ENCODE data around the gene NPSR1. TPM values are rescaled to one million over a fixed set of nuclear protein-coding genes. Genes with fewer than 3 reads are reported as not detected.

The NPSR1 gene
- total RNA-seq, 1 experiment from 2014 or later = not detected

DNA sequence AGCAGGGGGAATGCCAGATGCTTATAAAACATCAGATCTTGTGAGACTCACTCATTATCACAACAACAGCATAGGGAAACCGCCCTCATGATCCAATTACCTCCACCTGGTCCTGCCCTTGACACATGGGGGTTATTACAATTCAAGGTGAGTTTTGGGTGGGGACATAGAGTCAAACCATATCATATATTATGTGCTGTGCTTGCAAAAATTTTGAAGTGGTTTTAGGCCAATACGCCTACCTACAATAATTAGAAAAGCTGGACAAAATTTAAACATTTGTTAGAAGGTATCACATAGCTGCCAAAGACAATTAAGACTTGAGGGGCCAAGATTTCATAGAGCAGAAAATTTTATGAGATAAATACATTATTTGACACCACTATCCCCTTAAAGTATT is 29.5 kb downstream of the NPSR1 start:
- no peak overlapping the region for H3K4me3 Mint-ChIP-seq
- no peak overlapping the region for H3K14ac ChIP-seq (ENCODE audit: insufficient read depth, low read length)
- H3K27me3 ChIP-seq (ENCODE audit: insufficient read depth, low read length) = no peaks in the 10 kb centered on the region
- H3K27ac ChIP-seq (ENCODE audit: insufficient read length, low read depth, low read length) = no peak overlapping the region
- no peak overlapping the region for H3K27ac Mint-ChIP-seq
- H3K79me1 ChIP-seq (ENCODE audit: insufficient read depth, low read depth, low read length, poor library complexity, severe bottlenecking) = no peaks in the 10 kb centered on the region
- H3K4me1 Mint-ChIP-seq = peaks cover 4 to 5% of the 10 kb centered on the region in 2 experiments; a peak in 1 of 4 replicates
- no peaks in the 10 kb centered on the region for H3K9me3 ChIP-seq (ENCODE audit: control insufficient read depth, low read depth, low read length)
- H3K79me2 ChIP-seq (ENCODE audit: insufficient read depth, low read length) = no peaks in the 10 kb centered on the region
- no peak overlapping the region for H4K8ac ChIP-seq (replicated peaks; ENCODE audit: insufficient read length, low read depth, low read length)
- no peak overlapping the region for H3K9ac ChIP-seq (ENCODE audit: extremely low read depth, insufficient read length, low read length)
- no peaks in the 10 kb centered on the region for H3K4me1 ChIP-seq (ENCODE audit: insufficient read depth, low read length)
- no peak overlapping the region for H2BK120ac ChIP-seq (ENCODE audit: low read depth, low read length, poor library complexity, severe bottlenecking)
- no peak overlapping the region for H3K18ac ChIP-seq (ENCODE audit: insufficient read length, low read depth, low read length)
- no peaks in the 10 kb centered on the region for H3K23me2 ChIP-seq (ENCODE audit: insufficient read length, low read depth, low read length, poor library complexity, severe bottlenecking)
- H2BK15ac ChIP-seq (ENCODE audit: low read depth, low read length) = no peak overlapping the region
- H2BK5ac ChIP-seq (ENCODE audit: insufficient read length, low read length) = no peak overlapping the region
- H3K9me3 Mint-ChIP-seq = peaks cover 3% of the 10 kb centered on the region in 2 experiments; a peak in 3 of 5 replicates
- no peak for DNase-seq
- H3K56ac ChIP-seq (ENCODE audit: insufficient read length, low read depth, low read length) = no peak overlapping the region
- no peak overlapping the region for H2BK20ac ChIP-seq (ENCODE audit: low read depth, low read length, poor library complexity, severe bottlenecking)
- TF ChIP-seq, protein P1, sequence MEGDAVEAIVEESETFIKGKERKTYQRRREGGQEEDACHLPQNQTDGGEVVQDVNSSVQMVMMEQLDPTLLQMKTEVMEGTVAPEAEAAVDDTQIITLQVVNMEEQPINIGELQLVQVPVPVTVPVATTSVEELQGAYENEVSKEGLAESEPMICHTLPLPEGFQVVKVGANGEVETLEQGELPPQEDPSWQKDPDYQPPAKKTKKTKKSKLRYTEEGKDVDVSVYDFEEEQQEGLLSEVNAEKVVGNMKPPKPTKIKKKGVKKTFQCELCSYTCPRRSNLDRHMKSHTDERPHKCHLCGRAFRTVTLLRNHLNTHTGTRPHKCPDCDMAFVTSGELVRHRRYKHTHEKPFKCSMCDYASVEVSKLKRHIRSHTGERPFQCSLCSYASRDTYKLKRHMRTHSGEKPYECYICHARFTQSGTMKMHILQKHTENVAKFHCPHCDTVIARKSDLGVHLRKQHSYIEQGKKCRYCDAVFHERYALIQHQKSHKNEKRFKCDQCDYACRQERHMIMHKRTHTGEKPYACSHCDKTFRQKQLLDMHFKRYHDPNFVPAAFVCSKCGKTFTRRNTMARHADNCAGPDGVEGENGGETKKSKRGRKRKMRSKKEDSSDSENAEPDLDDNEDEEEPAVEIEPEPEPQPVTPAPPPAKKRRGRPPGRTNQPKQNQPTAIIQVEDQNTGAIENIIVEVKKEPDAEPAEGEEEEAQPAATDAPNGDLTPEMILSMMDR (conservative IDR thresholded peaks at IDR 0.05) = no peak
- no peaks in the 10 kb centered on the region for H4K20me1 ChIP-seq (ENCODE audit: control insufficient read depth, insufficient read depth, insufficient read length)
- no peak overlapping the region for H2BK12ac ChIP-seq (ENCODE audit: insufficient read length, low read depth, low read length)
- no peak overlapping the region for H3T11ph ChIP-seq (ENCODE audit: low read length)
- H2AFZ ChIP-seq (ENCODE audit: low read length) = no peak overlapping the region
- no CpG with 5 or more reads among the region's 2 CpGs for WGBS (ENCODE audit: extremely low coverage, insufficient read length, low lambda C conversion rate)
- no peaks in the 10 kb centered on the region for H3K27me3 Mint-ChIP-seq (ENCODE audit: low read depth)
- H4K91ac ChIP-seq (ENCODE audit: insufficient read length, low read depth, low read length) = no peak overlapping the region
- no peak overlapping the region for H3K4me2 ChIP-seq (ENCODE audit: insufficient read depth, insufficient read length, low read length)
- H3K4ac ChIP-seq (ENCODE audit: low read depth, low read length) = no peak overlapping the region
- H4K5ac ChIP-seq (ENCODE audit: insufficient read length, low read depth, low read length) = no peak overlapping the region
- peaks cover 0 to 3% (median 0%) of the 10 kb centered on the region in 3 experiments; a peak in 2 of 7 replicates for H3K36me3 Mint-ChIP-seq (ENCODE audit: insufficient read depth in 1 of 3, low read depth in 3 of 3)
- H3K23ac ChIP-seq (ENCODE audit: insufficient read length, low read depth, low read length) = no peak overlapping the region
- no peak overlapping the region for H2AK5ac ChIP-seq (ENCODE audit: insufficient read length, low read length)
